ENCODE data around the gene FGF22. TPM values are rescaled to one million over a fixed set of nuclear protein-coding genes. Genes with fewer than 3 reads are reported as not detected.
A peak's percentile ranks its signal among the peaks of the same experiment; 100 is the strongest.

The FGF22 gene
- total and polyA plus RNA-seq, 10 of the 15 experiments (the other 5 are each of a cell fraction or from before 2014, with no cell fraction given): 0.05 TPM; not detected in 9

GRCh38 chr19:655691-656090, 16.0 kb downstream of the FGF22 start:
- TF ChIP-seq POLR2A (IDR thresholded peaks at IDR 0.05; ENCODE audit: low read depth, low read length) (peak; percentile 43; the same call in 1 of the 2 replicates), NFYA (IDR thresholded peaks at IDR 0.05; ENCODE audit: borderline replicate concordance, low read depth, low read length) (no peak)
- peaks cover 10% of the 10 kb centered on the region; the same call in 1 of the 2 replicates for H3K4me1 ChIP-seq (ENCODE audit: control insufficient read depth, insufficient read depth, low read length)
- intact Hi-C loops (cut with micrococcal nuclease; ENCODE audit: unreplicated experiment): no loop called here

GRCh38 chr19:656751-657559, 17.3 kb downstream of the FGF22 start:
- RAD21 ChIA-PET (ENCODE audit: unreplicated experiment): no interaction called here
- BruUV-seq (replicated peaks): no TSS peak
- CTCF ChIA-PET: no interaction called here
- Histone ChIP-seq H2AFZ (ENCODE audit: control insufficient read depth, low read depth, low read length) (no peak overlapping the region), H3K4me1 (ENCODE audit: control insufficient read depth, insufficient read depth, low read length) (peaks cover 10% of the 10 kb centered on the region; the same call in 1 of the 2 replicates), H3K9ac (ENCODE audit: control insufficient read depth, insufficient read depth, low read length) (no peak overlapping the region), H3K27me3 (replicated peaks in 1 of 2; ENCODE audit: control insufficient read depth in 2 of 2, insufficient read depth in 2 of 2, low read length in 1 of 2) (no peaks in the 10 kb centered on the region), H3K9me3 (replicated peaks; ENCODE audit: control insufficient read depth, insufficient read depth, low read length) (no peaks in the 10 kb centered on the region), H3K79me2 (ENCODE audit: control insufficient read depth, insufficient read depth, low read length) (peaks cover 89% of the 10 kb centered on the region), H3K4me2 (ENCODE audit: control insufficient read depth, insufficient read depth) (no peak overlapping the region), H3K36me3 (ENCODE audit: control insufficient read depth in 2 of 2, insufficient read depth in 2 of 2, low read length in 1 of 2) (peaks cover 9 to 46% of the 10 kb centered on the region in 2 experiments), H3K27ac (ENCODE audit: control insufficient read depth, insufficient read depth) (no peak overlapping the region), H4K20me1 (ENCODE audit: control insufficient read depth, insufficient read depth) (peaks cover 20% of the 10 kb centered on the region), H3K4me3 (no peak overlapping the region)
- peak; percentile 44; the same call in 1 of the 2 replicates for TF ChIP-seq POLR2A (IDR thresholded peaks at IDR 0.05; ENCODE audit: low read depth, low read length)
- no peak for TF ChIP-seq YY1 (IDR thresholded peaks at IDR 0.05; ENCODE audit: low read depth, low read length)
- TF ChIP-seq STAT3 (IDR thresholded peaks at IDR 0.05; ENCODE audit: low read depth, low read length): no peak
- no peak for TF ChIP-seq MEF2B (IDR thresholded peaks at IDR 0.05; ENCODE audit: partially characterized antibody, poor library complexity, severe bottlenecking)
- POLR2A ChIA-PET: no interaction called here
- ATAC-seq: no peak
- WGBS (ENCODE audit: insufficient coverage, insufficient replicate concordance, low lambda C conversion rate, missing lambda C conversion rate): 86% methylated on average over 43 of the region's 43 CpGs
- intact Hi-C loops (cut with micrococcal nuclease; ENCODE audit: unreplicated experiment) (no loop called here), in situ Hi-C loops (cut with MboI) (no loop called here)
- FAIRE-seq: no peak
- DNase-seq (ENCODE audit: low read depth, low spot score): no peak
- SMC1A ChIA-PET (ENCODE audit: uncharacterized antibody, unreplicated experiment): no interaction called here

More at GRCh38 chr19:655691-656090, 16.0 kb downstream of the FGF22 start:
- no TSS peak for BruUV-seq (replicated peaks)
- SMC1A ChIA-PET (ENCODE audit: uncharacterized antibody, unreplicated experiment): no interaction called here
- no peak overlapping the region for H3K9ac ChIP-seq (ENCODE audit: control insufficient read depth, insufficient read depth, low read length)
- FAIRE-seq (no peak), ATAC-seq (no peak), DNase-seq (ENCODE audit: low read depth, low spot score) (no peak)
- no peaks in the 10 kb centered on the region for H3K9me3 ChIP-seq (replicated peaks; ENCODE audit: control insufficient read depth, insufficient read depth, low read length)
- H2AFZ ChIP-seq (ENCODE audit: control insufficient read depth, low read depth, low read length): no peak overlapping the region
- no peaks in the 10 kb centered on the region for H3K27me3 ChIP-seq (replicated peaks in 1 of 2; ENCODE audit: control insufficient read depth in 2 of 2, insufficient read depth in 2 of 2, low read length in 1 of 2)
- 87% methylated on average over 17 of the region's 17 CpGs for WGBS (ENCODE audit: insufficient coverage, insufficient replicate concordance, low lambda C conversion rate, missing lambda C conversion rate)
- H4K20me1 ChIP-seq (ENCODE audit: control insufficient read depth, insufficient read depth): peaks cover 18% of the 10 kb centered on the region
- RAD21 ChIA-PET (ENCODE audit: unreplicated experiment): no interaction called here
- H3K4me2 ChIP-seq (ENCODE audit: control insufficient read depth, insufficient read depth): no peak overlapping the region
- H3K27ac ChIP-seq (ENCODE audit: control insufficient read depth, insufficient read depth): no peak overlapping the region
- peaks cover 13 to 52% of the 10 kb centered on the region in 2 experiments for H3K36me3 ChIP-seq (ENCODE audit: control insufficient read depth in 2 of 2, insufficient read depth in 2 of 2, low read length in 1 of 2)
- peaks cover 77% of the 10 kb centered on the region for H3K79me2 ChIP-seq (ENCODE audit: control insufficient read depth, insufficient read depth, low read length)
- in situ Hi-C loops (cut with MboI): no loop called here
- POLR2A ChIA-PET: interaction anchor here (0.6 kb wide), 2 partner anchors 22 to 373 kb away, joined by 3 to 4 read pairs; no protein-coding TSS in a partner anchor
- H3K4me3 ChIP-seq: no peak overlapping the region
- CTCF ChIA-PET: interaction anchor here (0.6 to 0.7 kb wide), 2 partner anchors 50 to 72 kb away, joined by 3 read pairs; no protein-coding TSS in a partner anchor

All from GM12878 (cell line).